ENCODE data around the gene PGAP6. TPM values are rescaled to one million over a fixed set of nuclear protein-coding genes. Genes with fewer than 3 reads are reported as not detected.

PGAP6 gene
- total and polyA plus RNA-seq, 2 of the 13 experiments (the other 11 are each of a cell fraction or from before 2014, with no cell fraction given): 52.7 to 136 TPM

DNA sequence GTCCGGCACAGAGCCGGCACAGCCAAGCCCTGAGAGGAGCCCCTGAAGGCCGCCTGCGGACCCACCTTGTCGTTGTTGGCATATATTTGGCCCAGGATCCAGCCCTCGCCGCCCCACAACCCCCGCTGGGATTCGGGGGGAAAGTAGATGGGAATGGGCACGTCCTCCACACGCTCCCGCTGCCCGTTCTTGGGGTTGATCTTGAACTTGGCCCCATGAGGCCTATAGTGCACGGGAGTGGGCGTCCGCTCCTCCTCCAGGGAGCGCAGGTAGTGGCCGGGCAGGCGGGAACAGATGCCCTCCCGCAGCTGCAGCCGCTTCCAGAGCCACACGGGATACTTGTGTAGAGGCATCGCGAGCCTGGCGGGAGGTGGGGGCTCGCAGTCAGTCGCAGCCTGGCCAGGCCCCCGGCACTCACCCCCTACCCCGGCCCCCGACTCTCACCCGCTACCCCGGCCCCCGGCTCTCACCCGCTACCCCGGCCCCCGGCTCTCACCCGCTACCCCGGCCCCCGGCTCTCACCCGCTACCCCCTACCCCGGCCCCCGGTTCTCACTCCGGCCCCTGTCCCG lies 11.8 kb downstream of the PGAP6 start (continued):
- TF ChIP-seq ZNF230 (CRISPR knock-in tag; IDR thresholded peaks at IDR 0.05) (no peak), TAF1 (CRISPR knock-in tag; IDR thresholded peaks at IDR 0.05) (no peak), BRD4 (CRISPR knock-in tag; IDR thresholded peaks at IDR 0.05) (no peak), ZNF17 (CRISPR knock-in tag; IDR thresholded peaks at IDR 0.05) (no peak), HES4 (CRISPR knock-in tag; IDR thresholded peaks at IDR 0.05; ENCODE audit: borderline replicate concordance) (0 out of 2 replicates have a peak, but pooled peaks have one; percentile 3), XRCC5 (optimal IDR thresholded peaks at IDR 0.05; ENCODE audit: low read length) (no peak), ZNF317 (CRISPR knock-in tag; IDR thresholded peaks at IDR 0.05) (no peak), RXRB (CRISPR knock-in tag; IDR thresholded peaks at IDR 0.05; ENCODE audit: borderline replicate concordance) (0 out of 2 replicates have a peak, but pooled peaks have one; percentile 42), FLYWCH1 (CRISPR knock-in tag; IDR thresholded peaks at IDR 0.05) (no peak), ZFY (CRISPR knock-in tag; IDR thresholded peaks at IDR 0.05) (peak; percentile 52), HNRNPL (IDR thresholded peaks at IDR 0.05; ENCODE audit: low read depth, low read length) (0 out of 2 replicates have a peak, but pooled peaks have one; percentile 27), ZNF564 (CRISPR knock-in tag; IDR thresholded peaks at IDR 0.05) (0 out of 2 replicates have a peak, but pooled peaks have one; percentile 6), RARA (CRISPR knock-in tag; IDR thresholded peaks at IDR 0.05) (peak; percentile 53; the same call in 1 of the 2 replicates), MAFF (IDR thresholded peaks at IDR 0.05; ENCODE audit: low read depth, low read length) (no peak), NFKB2 (CRISPR knock-in tag; IDR thresholded peaks at IDR 0.05; ENCODE audit: borderline replicate concordance) (0 out of 2 replicates have a peak, but pooled peaks have one; percentile 11), ZNF382 (CRISPR knock-in tag; IDR thresholded peaks at IDR 0.05; ENCODE audit: borderline replicate concordance) (no peak), ZNF850 (CRISPR knock-in tag; conservative IDR thresholded peaks at IDR 0.05) (no peak), DNMT1 (CRISPR knock-in tag; IDR thresholded peaks at IDR 0.05) (no peak), ZSCAN29 (CRISPR knock-in tag; conservative IDR thresholded peaks at IDR 0.05) (no peak), ESRRA (CRISPR knock-in tag; IDR thresholded peaks at IDR 0.05; ENCODE audit: low read depth) (no peak)
- TF ChIP-seq, protein P1, sequence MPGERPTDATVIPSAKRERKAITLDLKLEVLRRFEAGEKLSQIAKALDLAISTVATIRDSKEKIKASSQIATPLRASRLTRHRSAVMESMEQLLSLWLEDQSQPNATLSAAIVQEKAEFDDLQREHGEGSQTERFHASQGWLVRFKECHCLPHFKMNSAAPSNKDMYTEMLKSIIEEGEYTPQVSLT (CRISPR knock-in tag; IDR thresholded peaks at IDR 0.05; ENCODE audit: borderline replicate concordance, low read depth): no peak
- TF ChIP-seq, protein P2, sequence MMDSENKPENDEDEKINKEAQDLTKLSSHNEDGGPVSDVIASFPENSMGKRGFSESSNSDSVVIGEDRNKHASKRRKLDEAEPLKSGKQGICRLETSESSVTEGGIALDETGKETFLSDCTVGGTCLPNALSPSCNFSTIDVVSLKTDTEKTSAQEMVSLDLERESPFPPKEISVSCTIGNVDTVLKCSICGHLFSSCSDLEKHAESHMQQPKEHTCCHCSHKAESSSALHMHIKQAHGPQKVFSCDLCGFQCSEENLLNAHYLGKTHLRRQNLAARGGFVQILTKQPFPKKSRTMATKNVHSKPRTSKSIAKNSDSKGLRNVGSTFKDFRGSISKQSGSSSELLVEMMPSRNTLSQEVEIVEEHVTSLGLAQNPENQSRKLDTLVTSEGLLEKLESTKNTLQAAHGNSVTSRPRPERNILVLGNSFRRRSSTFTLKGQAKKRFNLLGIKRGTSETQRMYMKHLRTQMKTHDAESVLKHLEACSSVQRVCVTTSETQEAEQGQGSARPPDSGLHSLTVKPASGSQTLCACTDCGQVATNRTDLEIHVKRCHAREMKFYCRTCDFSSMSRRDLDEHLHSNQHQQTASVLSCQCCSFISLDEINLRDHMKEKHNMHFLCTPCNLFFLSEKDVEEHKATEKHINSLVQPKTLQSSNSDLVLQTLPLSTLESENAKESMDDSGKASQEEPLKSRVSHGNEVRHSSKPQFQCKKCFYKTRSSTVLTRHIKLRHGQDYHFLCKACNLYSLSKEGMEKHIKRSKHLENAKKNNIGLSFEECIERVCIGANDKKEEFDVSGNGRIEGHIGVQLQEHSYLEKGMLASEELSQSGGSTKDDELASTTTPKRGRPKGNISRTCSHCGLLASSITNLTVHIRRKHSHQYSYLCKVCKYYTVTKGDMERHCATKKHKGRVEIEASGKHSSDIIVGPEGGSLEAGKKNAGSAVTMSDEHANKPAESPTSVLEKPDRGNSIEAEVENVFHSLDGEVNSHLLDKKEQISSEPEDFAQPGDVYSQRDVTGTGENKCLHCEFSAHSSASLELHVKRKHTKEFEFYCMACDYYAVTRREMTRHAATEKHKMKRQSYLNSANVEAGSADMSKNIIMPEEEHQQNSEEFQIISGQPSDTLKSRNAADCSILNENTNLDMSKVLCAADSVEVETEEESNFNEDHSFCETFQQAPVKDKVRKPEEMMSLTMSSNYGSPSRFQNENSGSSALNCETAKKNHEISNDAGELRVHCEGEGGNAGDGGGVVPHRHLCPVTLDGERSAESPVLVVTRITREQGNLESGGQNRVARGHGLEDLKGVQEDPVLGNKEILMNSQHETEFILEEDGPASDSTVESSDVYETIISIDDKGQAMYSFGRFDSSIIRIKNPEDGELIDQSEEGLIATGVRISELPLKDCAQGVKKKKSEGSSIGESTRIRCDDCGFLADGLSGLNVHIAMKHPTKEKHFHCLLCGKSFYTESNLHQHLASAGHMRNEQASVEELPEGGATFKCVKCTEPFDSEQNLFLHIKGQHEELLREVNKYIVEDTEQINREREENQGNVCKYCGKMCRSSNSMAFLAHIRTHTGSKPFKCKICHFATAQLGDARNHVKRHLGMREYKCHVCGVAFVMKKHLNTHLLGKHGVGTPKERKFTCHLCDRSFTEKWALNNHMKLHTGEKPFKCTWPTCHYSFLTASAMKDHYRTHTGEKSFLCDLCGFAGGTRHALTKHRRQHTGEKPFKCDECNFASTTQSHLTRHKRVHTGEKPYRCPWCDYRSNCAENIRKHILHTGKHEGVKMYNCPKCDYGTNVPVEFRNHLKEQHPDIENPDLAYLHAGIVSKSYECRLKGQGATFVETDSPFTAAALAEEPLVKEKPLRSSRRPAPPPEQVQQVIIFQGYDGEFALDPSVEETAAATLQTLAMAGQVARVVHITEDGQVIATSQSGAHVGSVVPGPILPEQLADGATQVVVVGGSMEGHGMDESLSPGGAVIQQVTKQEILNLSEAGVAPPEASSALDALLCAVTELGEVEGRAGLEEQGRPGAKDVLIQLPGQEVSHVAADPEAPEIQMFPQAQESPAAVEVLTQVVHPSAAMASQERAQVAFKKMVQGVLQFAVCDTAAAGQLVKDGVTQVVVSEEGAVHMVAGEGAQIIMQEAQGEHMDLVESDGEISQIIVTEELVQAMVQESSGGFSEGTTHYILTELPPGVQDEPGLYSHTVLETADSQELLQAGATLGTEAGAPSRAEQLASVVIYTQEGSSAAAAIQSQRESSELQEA (CRISPR knock-in tag; IDR thresholded peaks at IDR 0.05; ENCODE audit: not compliant biosample characterization): no peak
- TF ChIP-seq, protein P3, sequence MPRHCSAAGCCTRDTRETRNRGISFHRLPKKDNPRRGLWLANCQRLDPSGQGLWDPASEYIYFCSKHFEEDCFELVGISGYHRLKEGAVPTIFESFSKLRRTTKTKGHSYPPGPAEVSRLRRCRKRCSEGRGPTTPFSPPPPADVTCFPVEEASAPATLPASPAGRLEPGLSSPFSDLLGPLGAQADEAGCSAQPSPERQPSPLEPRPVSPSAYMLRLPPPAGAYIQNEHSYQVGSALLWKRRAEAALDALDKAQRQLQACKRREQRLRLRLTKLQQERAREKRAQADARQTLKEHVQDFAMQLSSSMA (CRISPR knock-in tag; IDR thresholded peaks at IDR 0.05): no peak
